NCI-H1436 treated with DMSO at 0.1 percent for 48 hours (cell line): Measurements from ENCODE around the gene IER5L.
A peak's percentile ranks its signal among the peaks of the same experiment; 100 is the strongest.
"Not testable (repeated sequence)": the region's sequence is repeated elsewhere in the genome, so short reads cannot be mapped to it uniquely, and the experiment has no call there.

ENCODE experiments used
- DNase-seq: peaks from one replicate; lab custom pipeline; 2025; lab: John Stamatoyannopoulos, UW

IER5L gene

DNA sequence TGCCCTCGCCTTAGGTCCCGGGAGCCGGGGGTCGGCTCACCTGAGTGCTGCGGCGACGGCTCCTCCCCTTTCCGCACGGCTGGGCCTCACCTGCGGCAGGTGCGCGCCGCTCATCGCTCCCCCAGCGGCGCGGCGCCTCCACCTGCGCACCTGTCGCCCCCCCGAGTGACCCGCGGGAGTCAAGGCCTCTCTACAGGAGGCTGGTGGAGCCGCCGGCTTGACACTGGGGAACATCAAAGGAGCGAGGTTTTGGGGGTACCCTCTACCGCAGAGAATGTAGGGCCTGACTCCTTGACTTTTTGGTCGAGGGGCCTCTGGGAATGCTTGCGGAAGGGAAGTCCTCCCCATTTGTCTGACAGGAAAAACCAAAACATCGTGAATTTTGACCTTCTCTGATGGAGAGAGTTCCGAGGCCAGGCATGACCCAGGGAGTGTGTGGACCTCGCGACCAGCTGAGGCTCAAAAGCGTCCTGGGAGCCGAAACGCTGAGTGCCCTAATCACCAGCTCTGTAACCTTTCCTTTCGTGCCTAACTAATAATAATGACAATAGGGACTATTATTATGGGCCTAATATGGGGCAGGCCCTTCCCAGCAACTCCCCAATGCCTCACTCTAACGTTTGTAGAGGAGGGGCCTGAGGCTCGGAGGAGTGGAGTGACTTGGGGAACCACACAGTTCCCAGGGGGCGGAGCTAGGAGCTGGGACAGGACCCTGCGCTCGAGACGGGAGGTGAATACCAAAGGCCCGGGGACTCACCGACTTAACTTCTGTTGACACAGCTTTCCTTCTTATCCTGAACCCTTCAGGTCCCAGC, 714 bp upstream of the IER5L start:
- no peak for DNase-seq

DNA sequence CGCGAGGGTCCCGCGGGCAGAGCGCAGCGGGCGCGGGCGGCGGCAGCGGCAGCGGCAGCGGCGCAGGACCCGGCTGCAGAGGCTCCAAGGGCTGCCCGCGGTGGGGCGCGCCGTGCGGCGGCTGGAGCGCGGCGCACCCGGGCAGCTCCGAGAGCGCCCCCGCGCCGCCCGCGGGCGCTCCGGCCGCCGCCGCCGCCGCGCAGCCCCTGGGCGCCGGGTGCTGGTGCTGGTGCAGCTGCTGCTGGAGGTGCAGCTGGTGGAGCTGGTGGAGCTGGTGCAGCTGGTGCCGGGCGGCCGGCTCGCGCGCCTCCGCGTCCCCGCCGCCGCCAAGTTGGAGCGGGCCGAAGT, 644 bp downstream of the IER5L start:
- DNase-seq, result no peak

- no peak for DNase-seq
Measured at GRCh38 chr9:129176701-129177442, 1.2 kb downstream of the IER5L start.

DNA sequence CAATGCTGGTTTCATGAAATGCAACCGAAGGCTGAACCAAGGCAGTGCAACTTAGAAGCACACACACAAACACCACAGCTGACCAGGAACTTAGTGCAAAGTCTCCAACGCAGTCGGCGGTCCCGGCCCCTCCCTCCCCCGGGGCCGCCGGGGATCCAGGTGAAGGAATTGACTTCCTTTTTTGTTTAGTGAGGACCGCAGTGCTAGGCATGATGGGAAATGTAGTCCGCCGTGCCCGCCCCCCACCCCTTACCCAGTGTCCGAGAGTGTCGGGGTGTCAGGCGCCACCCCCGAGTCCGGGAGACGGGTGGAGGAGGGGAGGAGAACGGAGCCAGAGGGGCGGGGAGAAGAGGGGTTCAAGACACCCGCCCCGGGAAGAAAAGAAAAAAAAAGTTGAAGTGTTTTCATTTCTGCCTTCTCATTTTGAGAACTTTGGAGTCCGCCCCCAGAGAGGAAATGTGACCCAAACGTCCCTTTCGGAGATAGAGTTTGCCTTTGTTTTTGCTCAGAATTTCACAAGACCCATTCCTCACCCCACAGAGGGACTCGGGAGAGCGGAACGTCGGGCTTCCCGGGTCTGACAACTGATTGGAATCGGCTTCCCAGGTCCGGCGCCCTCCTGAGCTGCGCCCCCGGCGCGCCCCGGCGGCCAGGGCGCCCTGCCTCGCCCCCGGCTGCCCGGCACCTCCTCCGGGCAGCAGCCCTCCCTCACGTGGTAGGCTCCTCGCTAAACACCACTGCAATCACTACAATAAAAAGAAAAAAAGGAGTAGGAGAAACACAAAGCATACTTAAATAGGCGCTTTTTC, 2.0 kb downstream of the IER5L start:
- peak; percentile 37 for DNase-seq

DNA sequence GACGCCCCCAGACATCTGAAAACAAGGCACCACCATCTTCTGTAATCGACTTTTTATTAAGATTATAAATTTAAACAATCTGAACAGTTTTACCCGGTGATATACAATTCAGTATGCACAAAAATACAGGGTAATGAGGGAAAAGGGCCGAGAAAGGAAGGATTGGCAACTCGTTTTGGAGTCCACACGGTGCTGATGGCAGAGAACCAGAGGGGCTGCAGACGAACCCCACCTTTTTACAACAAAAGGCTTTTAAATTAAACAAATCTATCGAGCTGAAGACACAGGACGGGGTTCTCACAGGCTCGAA, 2.6 kb downstream of the IER5L start:
- no peak for DNase-seq

DNA sequence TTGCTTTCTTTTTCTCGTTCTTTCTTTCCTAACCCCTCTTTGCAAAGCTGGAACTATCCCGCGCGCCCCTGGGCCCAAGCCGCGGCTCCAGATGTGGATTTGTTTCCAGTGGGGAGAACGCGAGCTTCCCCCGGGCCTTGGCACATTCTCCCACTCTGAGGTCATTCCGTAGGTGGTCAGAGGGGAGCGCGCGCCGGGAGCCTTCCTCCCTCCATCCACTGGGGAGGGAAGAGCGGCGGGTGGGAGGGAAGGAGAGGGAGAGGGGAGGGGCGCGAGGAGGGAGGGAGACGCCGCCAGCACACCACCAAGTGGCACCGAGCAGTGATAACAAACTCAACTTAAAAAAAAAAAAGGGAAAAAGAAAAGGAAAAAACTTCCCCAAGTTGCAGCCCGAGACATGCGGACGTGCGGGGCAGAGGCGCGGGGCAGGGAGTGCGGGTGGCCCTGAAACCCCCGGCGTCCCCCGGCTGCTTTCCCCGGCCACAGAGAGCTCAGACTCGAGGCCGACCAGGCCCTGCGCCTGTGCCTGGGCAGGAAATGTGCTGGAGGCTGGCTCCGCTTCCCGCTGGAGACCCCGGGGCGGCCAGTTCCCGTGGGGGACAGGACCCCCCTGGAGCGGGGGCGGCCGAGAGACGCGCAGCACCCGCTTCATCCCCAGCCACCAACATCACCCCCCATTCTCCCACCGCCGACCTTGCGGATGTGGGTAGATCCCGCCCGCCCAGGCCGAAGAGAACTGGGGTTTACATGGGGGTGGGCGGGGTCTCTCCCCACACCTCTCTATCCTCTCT, 3.1 kb downstream of the IER5L start:
- no peak for DNase-seq

- DNase-seq, result no peak
Measured at GRCh38 chr9:129174102-129174723, 3.8 kb downstream of the IER5L start.

- no peak for DNase-seq
Measured at GRCh38 chr9:129173296-129174101, 4.6 kb downstream of the IER5L start.

DNA sequence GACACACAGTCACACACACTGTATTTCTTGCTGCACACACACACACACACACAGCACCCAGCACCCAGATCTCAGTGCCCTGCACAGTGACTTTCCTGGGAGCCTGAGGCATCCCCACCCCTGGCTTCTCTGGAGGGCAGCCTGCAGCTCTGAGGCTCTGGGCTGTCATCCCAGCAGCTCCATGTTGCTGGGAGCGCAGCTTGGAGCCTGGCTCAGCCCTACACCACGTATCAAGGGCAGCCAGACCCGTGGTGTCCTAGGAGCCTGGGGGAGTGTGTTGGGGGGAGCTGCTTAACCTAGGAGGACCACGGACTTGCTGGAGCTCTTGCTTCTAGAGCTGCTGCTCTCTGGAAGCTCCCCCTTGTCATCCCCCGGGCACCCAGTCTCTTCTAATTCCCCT, 5.2 kb downstream of the IER5L start:
- DNase-seq, result no peak

- DNase-seq, result no peak
Measured at GRCh38 chr9:129171993-129172751, 5.9 kb downstream of the IER5L start.

- DNase-seq, result no peak
Measured at GRCh38 chr9:129170229-129170628, 7.8 kb downstream of the IER5L start.

GRCh38 chr9:129166623-129167557, 11.2 kb downstream of the IER5L start:
- DNase-seq, result no peak

GRCh38 chr9:129165198-129165597, 12.9 kb downstream of the IER5L start:
- no peak for DNase-seq

DNA sequence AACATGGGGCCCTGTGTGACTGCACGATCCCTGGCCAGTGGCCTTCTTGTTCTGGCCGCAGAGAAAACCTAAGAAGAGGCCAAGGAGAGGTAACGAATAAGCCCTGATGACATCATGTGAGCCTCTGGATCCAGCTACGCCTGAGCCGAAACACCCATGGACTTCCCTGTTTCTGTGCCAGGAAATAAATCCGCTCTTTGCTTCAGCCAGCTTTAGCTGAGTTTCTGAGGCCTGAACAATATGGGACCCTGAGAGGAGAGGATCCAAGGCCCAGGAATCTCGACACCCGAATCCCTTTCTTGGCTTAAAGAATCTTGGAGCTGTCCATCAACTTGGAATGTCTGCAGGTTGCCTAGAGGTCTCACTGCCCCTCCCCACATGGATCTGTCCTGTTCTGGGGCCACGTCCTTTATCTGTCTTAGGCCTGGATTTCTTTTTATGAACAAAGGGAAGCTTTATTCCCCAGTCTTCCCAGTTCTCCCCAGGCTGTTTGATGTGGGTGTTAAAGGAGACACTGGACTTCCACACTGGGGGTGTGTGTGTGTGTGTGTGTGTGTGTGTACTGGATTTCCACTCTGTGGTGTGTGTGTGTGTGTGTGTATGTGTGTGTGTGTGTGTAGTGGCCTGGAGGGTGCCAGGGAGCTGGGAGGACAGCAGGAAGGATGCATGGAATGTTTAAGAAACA, 13.7 kb downstream of the IER5L start:
- no peak for DNase-seq

DNA sequence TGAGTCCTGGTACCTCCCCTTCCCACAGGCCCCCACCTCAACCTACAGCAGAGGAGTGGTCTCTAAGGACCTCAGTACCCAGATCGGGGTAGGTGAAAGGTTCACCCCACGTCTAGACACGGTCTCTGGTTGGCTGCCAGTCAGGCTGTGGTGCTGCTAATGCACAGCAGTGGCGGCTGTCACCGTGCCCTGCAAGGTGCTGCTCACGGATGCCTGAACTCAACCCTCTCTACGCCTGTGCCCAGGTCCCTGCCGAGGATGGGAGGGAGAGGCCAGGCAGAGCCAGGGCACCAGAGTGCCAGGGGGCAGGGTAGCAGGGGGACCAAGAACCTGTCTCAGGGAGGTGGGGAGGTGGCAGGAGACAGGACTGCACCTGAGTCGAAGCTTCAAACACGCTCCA, 14.3 kb downstream of the IER5L start:
- no peak for DNase-seq

- DNase-seq, result not testable (repeated sequence)
Measured at GRCh38 chr9:129163198-129163670, 14.8 kb downstream of the IER5L start.

DNA sequence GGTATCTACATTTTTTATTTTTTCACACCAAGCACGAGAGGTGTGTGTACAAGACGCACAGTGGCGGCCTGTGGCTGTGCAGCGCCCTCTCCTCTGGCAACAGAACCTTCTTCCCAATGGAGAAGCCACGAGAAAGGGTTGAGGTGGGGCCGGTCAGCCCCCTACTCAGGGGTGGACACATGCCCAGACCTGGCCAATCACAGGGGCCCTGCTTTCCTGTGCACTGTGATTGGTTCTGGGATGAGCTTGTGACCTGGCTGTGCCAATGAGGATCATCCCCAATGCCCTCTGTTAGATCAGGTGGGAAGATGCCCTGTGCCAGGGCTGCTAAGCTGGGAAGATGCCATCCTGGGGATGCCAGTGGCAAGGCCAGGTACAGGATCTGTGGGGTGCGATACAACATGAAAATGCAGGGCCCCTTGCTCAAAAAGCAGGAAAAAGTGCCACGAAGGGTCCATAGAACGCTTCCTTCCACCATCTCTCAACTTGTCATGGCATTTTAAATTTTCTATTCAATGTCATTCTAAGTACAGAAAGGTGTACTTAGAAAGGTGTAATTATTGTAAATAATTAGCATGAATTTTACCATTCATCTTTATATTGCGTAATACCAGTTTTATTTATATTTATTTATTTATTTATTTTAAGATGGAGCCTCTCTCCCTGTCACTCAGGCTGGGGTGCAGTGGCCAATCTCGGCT, 15.4 kb downstream of the IER5L start:
- DNase-seq, result no peak

DNA sequence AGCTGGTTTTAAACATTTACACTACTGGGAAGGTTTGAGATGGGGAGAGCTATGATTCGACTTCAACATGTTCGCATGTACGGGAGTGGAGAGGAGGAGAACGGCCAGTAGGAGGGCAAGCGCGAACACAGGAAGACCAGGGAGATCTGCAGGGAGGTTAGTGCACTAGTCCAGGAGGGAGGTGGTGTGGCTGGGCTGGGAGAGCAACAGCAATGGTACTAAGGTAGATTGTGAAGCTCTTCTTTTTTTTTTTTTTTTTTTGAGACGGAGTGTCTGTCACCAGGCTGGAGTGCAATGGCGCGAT, 16.6 kb downstream of the IER5L start:
- no peak for DNase-seq
